Muscle of back (tissue), 13 donors: ENCODE data around the gene KIAA1191. TPM values are rescaled to one million over a fixed set of nuclear protein-coding genes. Genes with fewer than 3 reads are reported as not detected.
A peak's percentile ranks its signal among the peaks of the same experiment; 100 is the strongest.
"Not testable (repeated sequence)": the region's sequence is repeated elsewhere in the genome, so short reads cannot be mapped to it uniquely, and the experiment has no call there.

Experiments
- DNase-seq, 3 donors: peaks; one replicate each; pipeline versions ENCODE4 v3.0.0 to v3.0.0-alpha.2; 2013
- long read RNA-seq, 9 donors: transcript quantifications; one replicate each; lab custom pipeline, GENCODE V29; 2026
- polyA plus RNA-seq, 10 donors: library from polyadenylated mRNA; unstranded; fragments of 120-200 nt; gene quantifications; one replicate each; pipeline ENCODE4 v1.2.1, GENCODE V29; 2013; ENCODE audit not compliant: insufficient read length in 10 of 10

Gene KIAA1191
- 10 to 100 TPM; 53.6 to 69.0 (median 58.6) TPM for polyA plus RNA-seq
- long read RNA-seq, donor 1, transcript KIAA1191-201 (9 exons, 2,991 nt) = major isoform, 5 of 6 reads
- long read RNA-seq, donor 1, partial matches to known transcripts = 0 of 6 reads
- long read RNA-seq, donor 1, other reads (novel, unspliced or antisense) = 0 of 6 reads
- long read RNA-seq, donor 2, transcript KIAA1191-201 (9 exons, 2,991 nt) = major isoform, 9 of 10 reads
- long read RNA-seq, donor 2, partial matches to known transcripts = 0 of 10 reads
- long read RNA-seq, donor 2, other reads (novel, unspliced or antisense) = 0 of 10 reads
- long read RNA-seq, donor 3 = 0 reads
- long read RNA-seq, donor 4, transcript KIAA1191-201 (9 exons, 2,991 nt) = major isoform, 5 of 6 reads
- long read RNA-seq, donor 4, partial matches to known transcripts = 0 of 6 reads
- long read RNA-seq, donor 4, other reads (novel, unspliced or antisense) = 0 of 6 reads
- long read RNA-seq, donor 5, transcript KIAA1191-201 (9 exons, 2,991 nt) = major isoform, 6 of 14 reads
- long read RNA-seq, donor 5, partial matches to known transcripts = 5 of 14 reads
- long read RNA-seq, donor 5, other reads (novel, unspliced or antisense) = 0 of 14 reads
- long read RNA-seq, donor 6, transcript KIAA1191-201 (9 exons, 2,991 nt) = major isoform, 14 of 15 reads
- long read RNA-seq, donor 6, partial matches to known transcripts = 0 of 15 reads
- long read RNA-seq, donor 6, other reads (novel, unspliced or antisense) = 0 of 15 reads
- long read RNA-seq, donor 7, transcript KIAA1191-209 (2 exons, 562 nt) = major isoform, 5 of 13 reads
- long read RNA-seq, donor 7, partial matches to known transcripts = 0 of 13 reads
- long read RNA-seq, donor 7, other reads (novel, unspliced or antisense) = 0 of 13 reads
- long read RNA-seq, donor 8, partial matches to known transcripts = 6 of 11 reads
- long read RNA-seq, donor 8, other reads (novel, unspliced or antisense) = 0 of 11 reads
- long read RNA-seq, donor 9, partial matches to known transcripts = 0 of 2 reads
- long read RNA-seq, donor 9, other reads (novel, unspliced or antisense) = 0 of 2 reads

GRCh38 chr5:176361437-176362232, at the start of gene KIAA1191:
TSS of gene KIAA1191 (minus strand) at chr5:176361764. CDS start at chr5:176359508, 2,256 bp downstream.
- DNase-seq = peak; percentile 87 to 96 (median 94)

- DNase-seq = no peak
Observed at GRCh38 chr5:176410486-176411180, 49.1 kb upstream of the KIAA1191 start.

DNA sequence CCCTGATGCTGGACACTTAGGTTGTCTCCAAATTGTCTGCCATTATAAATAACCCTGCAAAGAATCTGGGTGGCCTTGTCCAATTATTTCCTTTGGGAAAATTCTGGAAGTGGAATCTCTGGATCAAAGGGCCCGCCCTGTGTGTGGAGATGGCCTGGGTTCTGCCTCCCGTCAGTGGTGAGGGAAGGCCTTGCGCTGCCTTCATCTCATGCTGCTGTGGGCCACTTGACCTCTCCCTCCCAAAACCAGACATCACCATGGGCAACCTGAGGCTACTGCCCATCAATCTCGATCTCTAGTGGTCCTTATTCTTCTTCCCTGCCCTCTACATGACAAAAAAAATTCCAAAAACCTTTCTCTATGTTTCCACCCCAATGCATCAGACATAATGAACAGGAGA, 48.2 kb upstream of the KIAA1191 start:
- DNase-seq = no peak

DNA sequence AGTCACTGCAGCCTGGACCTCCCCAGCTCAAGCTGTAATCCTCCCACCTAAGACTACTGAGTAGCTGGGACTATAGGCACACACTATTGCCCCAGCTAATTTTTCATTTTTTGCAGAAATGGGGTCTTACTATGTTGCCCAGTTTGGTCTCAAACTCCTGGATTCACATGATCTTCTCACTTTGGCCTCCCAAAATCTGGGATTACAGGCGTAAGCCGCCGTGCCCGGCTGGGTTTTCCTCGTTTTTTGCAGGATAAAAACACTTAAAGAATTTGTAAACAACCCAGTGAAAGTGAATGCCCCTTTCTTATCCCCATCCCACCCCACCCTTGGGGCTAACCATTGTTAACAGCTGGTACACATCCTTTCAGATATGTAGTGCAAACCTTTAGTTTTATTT, 47.0 kb upstream of the KIAA1191 start:
- DNase-seq = no peak

DNA sequence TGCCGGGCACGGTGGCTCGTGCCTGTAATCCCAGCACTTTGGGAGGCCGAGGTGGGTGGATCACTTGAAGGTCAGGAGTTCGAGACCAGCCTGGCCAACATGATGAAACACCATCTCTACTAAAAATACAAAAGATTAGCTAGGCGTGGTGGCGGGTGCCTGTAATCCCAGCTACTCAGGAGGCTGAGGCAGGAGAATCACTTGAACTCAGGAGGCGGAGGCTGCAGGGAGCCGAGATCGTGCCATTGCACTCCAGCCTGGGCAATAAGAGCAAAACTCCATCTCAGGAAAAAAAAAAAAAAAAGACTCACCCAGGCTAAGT, 46.6 kb upstream of the KIAA1191 start:
- not testable (repeated sequence) for DNase-seq

- DNase-seq = peak in 1 of 3 donors; percentile 46
Observed at GRCh38 chr5:176407456-176408251, 46.1 kb upstream of the KIAA1191 start.

DNA sequence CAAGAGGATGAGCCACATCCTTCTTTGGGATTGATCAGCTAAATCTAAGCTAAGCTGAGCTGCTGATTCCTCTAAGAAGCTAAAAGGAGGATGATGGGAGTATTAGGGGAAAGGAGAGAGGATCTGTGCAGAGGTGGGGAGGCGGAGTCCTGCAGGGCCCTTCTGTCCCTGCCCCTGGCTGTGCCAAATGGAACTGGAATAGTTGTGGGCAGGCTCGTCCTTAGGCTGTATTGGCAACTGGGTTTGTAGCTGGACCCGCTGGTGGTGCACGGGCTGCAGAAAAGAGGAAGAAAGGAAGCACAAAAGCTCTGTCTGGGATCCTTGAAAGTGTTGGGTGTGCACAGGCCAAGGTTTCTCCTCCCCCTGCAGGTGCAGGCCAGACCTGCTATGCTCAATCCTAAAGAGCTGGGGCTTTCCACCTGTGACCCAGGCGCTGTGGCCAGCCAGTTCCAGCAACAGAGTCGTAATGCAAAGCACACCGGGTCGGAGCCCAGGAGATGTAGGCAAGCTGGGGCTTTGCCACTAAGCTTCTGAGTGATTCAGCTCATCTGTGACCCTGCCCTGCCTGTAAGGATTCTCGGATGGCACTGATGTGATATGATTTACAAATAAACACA, 45.0 kb upstream of the KIAA1191 start:
- no peak for DNase-seq

GRCh38 chr5:176405656-176406435, 44.3 kb upstream of the KIAA1191 start:
- DNase-seq = no peak

DNA sequence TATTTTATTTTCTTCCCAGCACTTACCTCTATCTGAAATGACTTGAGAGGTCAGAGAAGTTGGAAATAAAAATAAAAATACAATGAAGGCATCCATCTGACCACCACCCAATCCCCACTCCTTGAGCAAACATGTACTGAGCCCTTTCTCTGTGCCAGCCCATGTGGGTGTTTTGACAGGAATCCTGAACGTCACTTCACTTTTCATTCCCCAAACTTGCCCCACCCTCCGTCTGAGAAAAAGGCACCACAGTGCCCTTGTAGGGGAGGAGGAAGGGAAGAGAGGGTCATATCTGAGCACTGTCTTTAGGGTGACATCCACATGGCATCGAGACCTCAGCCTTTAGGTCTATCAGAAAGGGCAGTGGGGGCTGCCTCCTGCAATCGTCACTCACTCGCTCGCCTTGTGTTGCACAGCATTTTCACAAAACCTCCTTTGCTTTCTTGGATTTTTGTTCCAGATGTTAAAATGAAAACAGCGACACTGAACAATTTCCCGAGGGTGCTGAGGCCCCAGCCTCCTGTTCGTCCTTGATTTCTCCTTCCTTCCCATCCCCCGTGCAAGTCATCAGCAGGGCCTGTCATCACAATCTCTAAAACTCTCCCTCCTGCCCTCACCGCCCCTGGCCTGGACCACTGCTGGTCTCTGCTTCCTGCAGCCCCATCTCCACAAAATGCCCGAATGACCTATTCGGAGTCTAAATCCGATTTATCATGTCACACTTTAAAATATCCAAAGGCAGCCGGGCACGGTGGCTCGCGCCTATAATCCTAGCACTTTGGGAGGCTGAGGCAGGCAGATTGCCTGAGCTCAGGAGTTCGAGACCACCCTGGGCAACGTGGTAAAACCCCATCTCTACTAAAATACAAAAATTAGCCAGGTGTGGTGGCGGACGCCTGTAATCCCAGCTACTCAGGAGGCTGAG, 40.0 kb upstream of the KIAA1191 start:
- DNase-seq = no peak

DNA sequence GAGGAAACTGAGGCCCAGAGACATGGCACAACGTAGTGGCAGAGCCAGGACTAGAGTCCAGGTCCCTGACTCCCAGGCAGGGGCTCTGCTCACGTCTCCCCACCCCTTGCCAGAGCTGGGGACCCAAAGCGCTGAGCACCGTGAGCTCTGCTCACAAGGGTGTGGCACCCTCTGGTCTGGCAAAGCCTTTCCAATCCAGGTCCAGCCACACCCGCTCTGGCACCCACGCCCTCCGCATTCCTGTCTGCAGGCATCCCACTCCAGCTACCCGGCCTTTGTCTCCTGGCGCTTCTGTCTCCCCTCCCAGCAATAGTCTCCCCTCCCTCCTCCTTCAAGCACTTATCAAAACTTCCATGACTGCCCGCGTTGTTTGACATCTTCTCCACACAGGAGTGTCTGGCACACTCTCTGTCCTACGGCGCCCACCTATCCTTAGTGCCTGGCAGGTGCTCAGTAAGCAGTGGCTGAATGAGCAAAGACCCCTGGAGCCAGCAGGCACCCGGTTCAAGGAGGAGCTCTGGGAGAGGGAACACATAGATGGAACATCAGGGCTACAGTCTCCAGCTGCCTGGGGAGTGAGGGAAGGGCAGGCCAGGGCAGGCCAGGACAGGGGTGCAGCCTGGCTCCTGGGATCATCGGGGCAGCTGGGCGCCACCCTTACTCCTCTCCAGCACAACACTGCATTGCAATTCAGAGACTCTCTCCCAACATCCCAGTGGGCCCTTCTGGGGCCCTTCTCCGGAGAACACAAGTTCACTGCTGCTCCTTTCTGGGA, 39.0 kb upstream of the KIAA1191 start:
- DNase-seq = no peak

- no peak for DNase-seq
Observed at GRCh38 chr5:176397736-176398420, 36.3 kb upstream of the KIAA1191 start.

- no peak for DNase-seq
Observed at GRCh38 chr5:176396330-176396729, 34.8 kb upstream of the KIAA1191 start.

- DNase-seq = no peak
Observed at GRCh38 chr5:176394881-176395675, 33.5 kb upstream of the KIAA1191 start.

- no peak for DNase-seq
Observed at GRCh38 chr5:176394096-176394495, 32.5 kb upstream of the KIAA1191 start.

DNA sequence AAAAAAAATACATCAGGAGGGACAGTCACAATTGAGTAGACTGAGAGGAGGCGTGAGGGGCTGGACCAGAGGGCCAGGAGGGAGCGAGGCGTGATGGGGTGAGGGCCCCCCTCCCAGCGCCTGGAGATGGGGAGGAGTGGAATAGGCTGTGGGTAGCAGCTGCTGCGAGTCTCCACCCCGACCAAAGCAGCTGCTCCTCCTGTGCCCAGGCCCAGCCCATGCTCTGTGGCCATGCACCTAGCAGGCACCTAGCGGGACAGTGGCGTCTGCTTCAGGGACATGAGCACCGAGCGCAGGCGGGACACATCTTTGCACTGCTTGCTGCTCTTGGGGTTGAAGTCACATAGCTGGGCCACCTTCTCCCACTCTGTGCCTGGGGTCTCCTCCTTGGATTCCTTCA, 31.0 kb upstream of the KIAA1191 start:
- no peak for DNase-seq
